ENCODE data around the gene POP5. TPM values are rescaled to one million over a fixed set of nuclear protein-coding genes. Genes with fewer than 3 reads are reported as not detected.

Gene POP5
- total RNA-seq, 1 experiment from 2014 or later, result 81.0 TPM

GRCh38 chr12:120579179-120579578 lies 2.0 kb downstream of the POP5 start:
- H3K9me3 Mint-ChIP-seq (ENCODE audit: low read depth, unreplicated experiment), result no peaks in the 10 kb centered on the region
- H3K27ac Mint-ChIP-seq (ENCODE audit: unreplicated experiment), result peak overlapping the region; percentile 27
- no peak overlapping the region for H3K4me3 Mint-ChIP-seq (ENCODE audit: low read depth, unreplicated experiment)
- H3K4me1 Mint-ChIP-seq (ENCODE audit: low read depth, unreplicated experiment), result peaks cover 17% of the 10 kb centered on the region
- DNase-seq, result no peak
- CTCF ChIA-PET, result no interaction called here
- peaks cover 68% of the 10 kb centered on the region for H3K36me3 Mint-ChIP-seq (ENCODE audit: insufficient read depth, unreplicated experiment)
- H3K27me3 Mint-ChIP-seq (ENCODE audit: unreplicated experiment), result no peaks in the 10 kb centered on the region
- no peak for TF ChIP-seq CTCF (IDR thresholded peaks at IDR 0.05; ENCODE audit: unreplicated experiment)
- no TSS peak for BruUV-seq (replicated peaks)
- intact Hi-C loops (cut with micrococcal nuclease; ENCODE audit: unreplicated experiment), result no loop called here

- Mint-ChIP-seq H3K27ac (ENCODE audit: unreplicated experiment) (no peak overlapping the region), H3K4me1 (ENCODE audit: low read depth, unreplicated experiment) (no peaks in the 10 kb centered on the region), H3K9me3 (ENCODE audit: low read depth, unreplicated experiment) (no peaks in the 10 kb centered on the region), H3K27me3 (ENCODE audit: unreplicated experiment) (no peaks in the 10 kb centered on the region), H3K4me3 (ENCODE audit: low read depth, unreplicated experiment) (no peak overlapping the region), H3K36me3 (ENCODE audit: insufficient read depth, unreplicated experiment) (peaks cover 71% of the 10 kb centered on the region)
- BruUV-seq (replicated peaks), result no TSS peak
- no peak for TF ChIP-seq CTCF (IDR thresholded peaks at IDR 0.05; ENCODE audit: unreplicated experiment)
- intact Hi-C loops (cut with micrococcal nuclease; ENCODE audit: unreplicated experiment), result no loop called here
- DNase-seq, result no peak
- CTCF ChIA-PET, result no interaction called here
Observed at GRCh38 chr12:120574106-120574505, 7.1 kb downstream of the POP5 start.

GRCh38 chr12:120573560-120573959 lies 7.6 kb downstream of the POP5 start:
- Mint-ChIP-seq H3K9me3 (ENCODE audit: low read depth, unreplicated experiment) (no peaks in the 10 kb centered on the region), H3K4me1 (ENCODE audit: low read depth, unreplicated experiment) (no peaks in the 10 kb centered on the region), H3K4me3 (ENCODE audit: low read depth, unreplicated experiment) (no peak overlapping the region), H3K36me3 (ENCODE audit: insufficient read depth, unreplicated experiment) (peaks cover 72% of the 10 kb centered on the region), H3K27ac (ENCODE audit: unreplicated experiment) (no peak overlapping the region), H3K27me3 (ENCODE audit: unreplicated experiment) (no peaks in the 10 kb centered on the region)
- TF ChIP-seq CTCF (IDR thresholded peaks at IDR 0.05; ENCODE audit: unreplicated experiment), result no peak
- intact Hi-C loops (cut with micrococcal nuclease; ENCODE audit: unreplicated experiment), result no loop called here
- no peak for DNase-seq
- BruUV-seq (replicated peaks), result no TSS peak
- CTCF ChIA-PET, result interaction anchor here (0.5 kb wide), 1 partner anchor 99 kb away, joined by 3 read pairs; no protein-coding TSS in a partner anchor

- Mint-ChIP-seq H3K9me3 (ENCODE audit: low read depth, unreplicated experiment) (no peaks in the 10 kb centered on the region), H3K4me1 (ENCODE audit: low read depth, unreplicated experiment) (no peaks in the 10 kb centered on the region), H3K4me3 (ENCODE audit: low read depth, unreplicated experiment) (no peak overlapping the region), H3K36me3 (ENCODE audit: insufficient read depth, unreplicated experiment) (peaks cover 81% of the 10 kb centered on the region), H3K27ac (ENCODE audit: unreplicated experiment) (no peak overlapping the region), H3K27me3 (ENCODE audit: unreplicated experiment) (no peaks in the 10 kb centered on the region)
- CTCF ChIA-PET, result interaction anchor here (0.6 kb wide), 1 partner anchor 204 kb away, joined by 4 read pairs; no protein-coding TSS in a partner anchor
- DNase-seq, result no peak
- no TSS peak for BruUV-seq (replicated peaks)
- intact Hi-C loops (cut with micrococcal nuclease; ENCODE audit: unreplicated experiment), result no loop called here
- TF ChIP-seq CTCF (IDR thresholded peaks at IDR 0.05; ENCODE audit: unreplicated experiment), result no peak
Observed at GRCh38 chr12:120571299-120571698, 9.9 kb downstream of the POP5 start.

All from Calu3 (cell line).